ENCODE measurements around the gene TEX2.
A peak's percentile ranks its signal among the peaks of the same experiment; 100 is the strongest.
"Not testable (repeated sequence)": the region's sequence is repeated elsewhere in the genome, so short reads cannot be mapped to it uniquely, and the experiment has no call there.

Gene TEX2

DNA sequence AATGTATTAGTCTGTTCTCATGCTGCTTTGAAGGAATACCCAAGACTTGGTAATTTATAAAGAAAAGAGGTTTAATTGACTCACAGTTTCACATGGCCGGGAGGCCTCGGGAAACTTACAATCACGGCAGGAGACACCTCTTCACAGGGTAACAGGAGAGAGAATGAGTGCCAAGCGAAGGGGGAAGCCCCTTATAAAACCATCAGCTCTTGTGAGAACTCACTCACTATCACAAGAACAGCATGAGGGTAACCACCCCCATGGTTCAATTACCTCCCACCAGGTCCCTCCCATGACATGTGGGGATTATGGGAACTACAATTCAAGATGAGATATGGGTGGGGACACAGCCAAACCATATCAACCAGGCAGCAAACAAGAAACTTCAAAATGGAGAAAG, 24.6 kb downstream of the TEX2 start:
- DNase-seq, result not testable (repeated sequence)

DNA sequence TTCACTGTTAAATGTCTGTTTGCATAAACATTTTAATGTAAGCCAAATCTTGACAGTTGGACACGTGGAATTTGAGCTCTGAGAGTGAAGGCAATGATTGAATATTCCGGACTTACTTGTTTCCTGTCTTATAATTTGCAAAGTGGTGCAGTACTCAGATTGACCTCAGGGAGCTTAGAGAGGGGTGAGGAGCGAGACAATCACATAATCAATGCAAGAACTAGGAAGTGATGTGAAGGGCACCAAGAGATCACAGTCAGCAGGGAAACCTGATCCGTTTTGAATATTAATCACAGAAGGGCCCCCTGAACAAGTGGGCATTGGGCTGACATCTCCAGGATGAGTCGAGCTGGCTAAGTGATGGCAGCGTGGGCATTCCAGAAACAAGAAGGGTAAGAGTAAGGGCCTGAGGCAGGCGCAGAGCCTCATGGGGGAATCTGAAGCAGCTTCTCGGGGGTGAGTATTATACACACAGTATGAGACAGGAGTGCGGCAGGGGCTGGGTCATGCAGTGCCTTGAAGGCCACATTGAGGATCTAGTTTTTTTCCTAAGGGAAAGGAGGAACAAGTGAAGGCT, 26.1 kb downstream of the TEX2 start:
- no peak for DNase-seq

DNA sequence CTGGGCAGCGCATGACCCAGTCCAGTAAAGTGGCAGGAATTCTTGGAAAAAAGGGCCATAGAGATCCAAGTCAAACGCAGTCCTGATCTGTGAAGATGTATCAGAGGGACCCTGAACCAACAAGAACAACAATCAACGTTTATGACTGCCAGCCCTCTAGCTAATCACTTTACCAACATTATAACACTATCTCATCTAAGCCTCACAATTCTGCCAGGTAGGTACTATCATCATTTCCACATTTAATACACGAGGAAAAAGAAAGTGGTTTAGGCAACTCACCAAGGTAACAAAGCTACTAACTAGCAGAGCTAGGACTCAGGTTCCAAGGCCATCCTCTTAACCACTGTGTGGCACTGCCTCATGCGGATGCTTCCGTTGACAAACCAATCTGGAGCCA, 28.1 kb downstream of the TEX2 start:
- no peak for DNase-seq

DNA sequence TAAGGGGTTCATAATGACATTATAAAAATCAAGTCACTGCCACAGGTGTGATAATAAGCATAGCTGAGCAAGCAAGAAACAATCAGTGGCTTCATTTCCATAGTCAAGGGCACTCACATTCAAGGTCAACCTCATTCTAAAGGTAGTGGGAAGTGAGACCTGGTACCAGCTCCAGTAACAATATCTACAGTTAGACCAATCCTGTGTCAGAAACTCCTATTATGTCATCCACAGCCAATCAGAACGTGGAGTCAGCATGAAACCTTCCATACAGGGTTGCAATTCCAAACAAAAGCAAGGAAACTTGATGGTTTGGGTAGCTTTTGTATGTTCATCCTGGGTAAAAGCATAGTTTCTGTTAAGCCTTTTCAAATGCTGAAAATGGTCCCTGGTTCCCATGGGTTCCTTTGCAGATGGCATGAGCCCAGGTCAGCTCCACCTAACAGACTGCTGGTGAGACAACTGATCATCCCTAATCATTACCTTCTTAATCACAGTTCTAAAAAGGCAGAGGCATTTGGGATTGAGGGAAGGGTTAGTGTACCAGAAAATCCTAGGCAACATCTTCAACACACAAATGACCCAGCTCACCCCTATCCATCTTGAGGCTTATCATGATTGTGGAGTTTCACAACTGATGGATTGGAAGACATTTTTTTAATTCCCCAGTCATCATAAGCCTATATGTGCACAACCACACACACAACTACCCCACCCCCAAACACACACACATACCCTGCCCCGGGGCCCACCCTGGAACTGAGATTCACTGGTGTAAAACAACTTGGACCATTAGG, 30.4 kb downstream of the TEX2 start:
- no peak for DNase-seq

DNA sequence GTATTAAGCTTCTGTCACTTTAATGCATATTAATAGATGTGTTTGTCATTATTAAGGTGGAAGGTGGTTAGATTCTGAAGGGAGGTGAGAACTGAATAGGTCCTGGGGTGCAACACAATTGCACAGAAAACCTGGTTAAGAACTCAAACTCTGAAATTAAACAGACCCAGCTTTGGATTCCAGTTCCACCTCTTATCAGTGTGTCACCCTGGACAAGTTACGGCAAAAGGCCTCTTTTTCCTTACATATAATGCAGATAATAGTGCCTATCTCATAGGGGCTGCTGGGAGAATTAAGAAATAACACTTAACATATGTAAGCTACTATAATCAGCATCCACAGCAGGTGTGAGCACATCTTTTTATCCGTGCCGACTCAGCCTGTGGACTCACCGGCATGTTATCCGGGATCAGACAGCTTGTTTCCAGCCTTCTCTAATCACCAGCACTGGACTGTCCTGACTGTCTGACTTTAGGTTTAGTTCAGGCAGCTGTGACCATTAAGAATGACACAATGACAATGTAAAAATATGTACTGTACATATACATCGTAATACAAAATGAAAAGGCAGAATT, 31.4 kb downstream of the TEX2 start:
- DNase-seq, result no peak

DNA sequence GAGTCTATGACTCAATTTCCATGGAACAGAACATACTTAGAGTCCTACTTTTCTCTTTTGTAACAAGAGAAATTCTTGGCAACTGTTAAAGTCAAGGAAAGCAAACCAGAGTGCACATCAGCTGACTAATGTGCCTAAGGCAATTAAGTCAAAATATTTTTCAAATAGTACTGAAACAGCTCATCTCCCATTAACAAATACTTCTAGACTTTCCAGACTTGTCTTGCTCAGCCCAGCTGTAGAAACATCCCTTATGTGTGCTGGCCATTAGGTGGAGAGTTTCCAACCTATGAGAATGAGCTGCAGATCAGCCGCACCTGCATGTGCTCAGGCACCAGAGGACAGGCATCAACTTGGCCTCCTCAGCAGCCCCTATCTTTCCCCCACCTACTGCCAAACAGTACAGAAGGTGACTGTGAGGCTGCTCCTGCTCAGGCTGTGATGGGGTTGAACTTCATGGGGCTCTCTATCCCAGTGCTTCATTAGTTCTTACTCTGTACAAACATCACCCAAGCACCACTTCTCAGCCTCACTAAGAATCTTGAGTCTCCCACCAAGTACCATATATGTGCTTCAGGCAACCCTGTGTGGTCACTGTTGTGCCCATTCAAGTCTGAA, 32.2 kb downstream of the TEX2 start:
- DNase-seq, result peak; percentile 95

DNA sequence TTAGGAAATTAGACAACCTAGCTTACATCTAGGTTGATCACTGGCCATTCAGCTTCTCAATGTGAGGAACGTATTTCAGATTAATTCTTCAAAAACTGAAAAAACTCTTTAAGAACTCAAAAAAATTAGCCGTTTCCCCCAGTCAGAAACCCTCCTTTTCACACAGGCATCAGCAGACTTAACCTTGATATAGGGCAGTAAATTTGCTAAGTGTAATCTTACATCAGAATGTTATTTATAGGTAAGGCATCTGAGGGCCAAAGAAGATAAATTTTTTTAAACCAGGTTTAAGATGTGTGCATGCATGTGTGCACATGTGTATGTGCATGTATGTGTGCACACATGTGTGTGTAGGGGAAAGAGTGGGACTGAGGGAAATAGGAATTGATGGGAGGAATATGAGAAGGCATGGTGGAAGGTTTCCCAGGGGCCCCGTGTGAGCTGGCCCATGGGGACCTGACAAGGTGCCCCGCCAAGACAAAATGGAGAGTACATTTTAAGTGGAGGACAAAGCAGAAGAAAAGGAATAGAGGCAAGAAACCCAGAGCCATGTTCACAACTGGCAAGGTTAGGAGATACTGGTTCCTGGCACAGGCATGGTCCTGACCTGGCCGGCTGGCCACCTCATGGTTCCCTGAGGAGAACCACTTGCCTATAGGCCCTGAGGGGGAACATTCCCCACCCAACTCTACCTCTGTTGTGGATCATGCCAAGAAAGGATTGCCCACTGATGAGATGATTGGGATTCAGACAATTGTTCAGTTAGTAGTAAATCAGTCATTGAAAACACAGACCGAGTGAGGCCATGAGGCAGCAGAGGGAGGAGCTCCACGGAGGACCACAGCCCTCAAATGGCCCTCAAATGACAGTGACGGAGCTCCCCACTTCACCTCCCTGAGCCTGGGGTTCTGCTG, 33.0 kb downstream of the TEX2 start:
- no peak for DNase-seq

DNA sequence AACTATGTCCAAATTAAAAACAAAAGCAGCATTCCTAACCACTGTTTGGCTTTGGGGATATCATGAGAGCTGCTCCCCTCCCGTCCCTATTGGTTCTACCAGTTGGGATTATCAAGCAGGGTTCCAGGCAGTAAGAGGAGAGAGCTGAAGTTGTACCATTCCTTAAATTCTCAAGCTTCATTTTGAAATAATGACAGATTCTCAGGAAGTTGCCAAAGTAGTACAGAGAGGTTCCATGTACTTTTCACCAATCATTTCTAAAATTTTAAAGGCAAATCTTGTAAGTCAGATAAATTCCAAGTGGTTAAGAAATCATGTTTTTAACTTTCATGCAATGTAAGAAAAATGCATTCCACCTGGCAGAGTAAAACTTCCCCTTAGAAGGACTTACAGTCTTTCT, 36.9 kb downstream of the TEX2 start:
- peak; percentile 35 for DNase-seq

DNA sequence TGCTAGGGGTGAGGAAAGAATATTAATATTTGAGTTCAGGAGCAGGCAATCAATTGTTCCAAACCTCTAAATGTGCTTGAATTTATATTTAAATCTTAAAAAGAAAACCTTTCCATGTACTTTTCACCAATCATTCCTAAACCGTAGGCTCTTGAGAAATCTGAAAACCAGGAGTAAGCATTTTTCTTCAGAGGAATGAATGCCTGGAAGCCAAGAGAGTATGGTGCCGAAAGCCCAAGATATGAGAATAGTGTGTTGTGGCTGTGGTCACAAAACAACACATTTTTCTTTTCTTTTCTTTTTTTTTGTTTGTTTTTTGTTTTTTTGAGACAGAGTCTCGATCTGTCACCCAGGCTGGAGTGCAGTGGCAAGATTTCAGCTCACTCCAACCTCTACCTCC, 37.6 kb downstream of the TEX2 start:
- DNase-seq, result no peak

DNA sequence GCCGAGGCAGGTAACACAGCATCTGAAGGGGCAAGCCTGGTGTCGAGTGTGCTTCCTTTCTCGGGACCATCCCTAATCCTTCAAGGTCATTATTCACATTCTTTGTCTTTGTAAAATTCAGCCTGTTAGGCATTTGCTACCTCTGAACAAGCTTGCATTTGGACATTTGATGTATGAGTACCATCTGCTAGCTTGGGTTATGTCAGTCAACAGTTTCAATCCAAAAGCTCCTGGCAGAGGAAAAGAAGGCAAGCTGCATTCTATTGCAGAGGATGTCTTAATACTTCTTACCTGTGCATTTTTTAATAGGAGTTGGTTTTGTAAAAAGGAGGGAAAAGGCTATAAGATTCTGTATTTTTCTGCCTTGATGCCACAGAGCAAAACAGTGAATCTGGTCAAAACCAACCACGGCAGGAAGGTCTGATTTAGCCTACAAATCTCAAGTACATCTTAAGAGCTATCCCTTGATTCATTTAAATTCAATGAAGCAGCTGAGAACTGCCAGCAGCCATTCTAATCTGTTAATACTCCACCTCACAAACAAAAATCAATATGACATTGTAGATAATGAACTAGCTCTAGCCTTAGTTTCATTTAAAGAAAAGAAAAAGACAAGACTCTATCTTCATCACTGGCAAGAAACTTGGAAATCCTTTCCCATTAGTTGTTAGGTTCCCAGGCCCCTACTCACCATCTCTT, 39.0 kb downstream of the TEX2 start:
- no peak for DNase-seq

DNA sequence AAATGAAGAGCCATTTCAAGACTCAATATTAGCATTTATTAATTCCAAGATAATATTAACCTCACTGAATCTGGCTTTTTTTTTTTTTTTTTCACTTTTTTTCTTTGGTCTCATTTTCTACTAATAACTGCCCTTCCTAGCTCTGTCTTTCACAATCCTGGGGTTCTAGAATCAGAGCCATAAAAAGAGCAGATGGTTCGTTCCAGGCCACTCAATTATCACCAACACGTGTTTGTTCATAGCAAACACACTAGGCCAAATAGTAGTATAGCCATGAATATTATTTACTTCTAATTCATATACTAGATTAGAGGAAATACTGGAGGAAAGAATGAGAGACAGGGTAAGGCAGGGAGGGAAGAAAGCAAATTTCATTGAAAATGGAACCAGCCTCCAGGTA, 39.8 kb downstream of the TEX2 start:
- no peak for DNase-seq

DNA sequence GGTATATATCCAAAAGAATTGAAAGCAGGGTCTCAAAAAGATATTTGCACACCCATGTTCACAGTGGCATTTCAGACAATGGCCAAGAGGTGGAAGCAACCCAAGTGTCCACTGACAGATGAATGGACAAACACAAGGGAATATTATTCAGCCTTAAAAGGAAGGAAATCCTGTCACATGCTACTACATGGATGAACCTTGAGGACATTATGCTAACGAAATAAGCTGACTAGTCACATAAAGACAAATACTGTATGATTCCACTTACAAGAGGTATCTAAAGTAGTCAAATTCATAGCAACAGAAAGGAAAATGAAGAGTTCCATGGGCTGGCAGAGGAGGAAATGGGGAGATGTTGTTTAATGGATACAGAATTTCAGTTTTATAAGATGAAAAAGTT, 41.4 kb downstream of the TEX2 start:
- no peak for DNase-seq

DNA sequence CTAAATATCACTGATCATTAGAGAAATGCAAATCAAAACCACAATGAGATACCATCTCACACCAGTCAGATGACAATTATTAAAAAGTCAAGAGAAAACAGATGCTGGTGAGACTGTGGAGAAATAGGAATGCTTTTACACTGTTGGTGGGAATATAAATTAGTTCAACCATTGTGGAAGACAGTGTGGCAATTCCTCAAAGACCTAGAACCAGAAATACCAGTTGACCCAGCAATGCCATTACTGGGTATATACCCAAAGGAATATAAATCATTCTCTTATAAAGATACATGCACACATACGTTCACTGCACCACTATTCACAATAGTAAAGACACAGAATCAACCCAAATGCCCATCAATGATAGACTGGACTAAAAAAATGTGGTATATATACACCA, 42.5 kb downstream of the TEX2 start:
- not testable (repeated sequence) for DNase-seq

DNA sequence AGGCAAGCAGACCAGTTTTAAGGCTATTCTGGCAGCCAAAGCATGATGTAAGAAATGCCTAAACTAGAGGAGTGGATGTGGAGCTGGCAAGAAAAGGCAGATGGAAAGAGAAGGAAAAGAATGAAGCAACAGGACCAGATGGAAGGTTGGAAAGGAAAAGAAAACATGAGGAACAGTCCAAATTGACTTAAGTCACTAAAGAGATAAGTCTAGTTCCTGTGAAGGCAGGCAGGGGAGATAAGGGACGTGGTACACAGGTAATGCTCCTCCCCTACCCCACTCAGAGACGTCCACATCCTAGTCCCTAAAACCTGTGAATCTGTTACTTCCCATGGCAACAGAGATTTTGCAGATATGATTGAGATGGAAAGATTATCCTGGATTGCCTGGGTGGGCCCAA, 43.5 kb downstream of the TEX2 start:
- no peak for DNase-seq

DNA sequence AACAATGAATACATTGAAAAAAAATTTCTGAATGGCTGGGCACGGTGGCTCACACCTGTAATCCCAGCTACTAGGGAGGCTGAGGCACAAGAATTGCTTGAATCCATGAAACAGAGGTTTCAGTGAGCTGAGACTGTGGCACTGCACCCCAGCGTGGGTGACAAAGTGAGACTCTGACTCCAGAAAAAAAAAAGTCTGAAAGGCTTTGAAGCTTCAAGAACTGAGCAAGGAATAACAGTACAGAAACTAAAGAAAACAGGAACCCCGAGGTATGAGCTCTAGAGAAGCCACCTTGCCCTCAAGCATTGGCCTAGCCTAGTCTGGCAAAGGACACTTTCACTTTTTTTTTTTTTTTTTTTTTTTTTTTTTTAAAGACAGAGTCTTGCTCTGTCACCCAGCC, 45.0 kb downstream of the TEX2 start:
- no peak for DNase-seq

DNA sequence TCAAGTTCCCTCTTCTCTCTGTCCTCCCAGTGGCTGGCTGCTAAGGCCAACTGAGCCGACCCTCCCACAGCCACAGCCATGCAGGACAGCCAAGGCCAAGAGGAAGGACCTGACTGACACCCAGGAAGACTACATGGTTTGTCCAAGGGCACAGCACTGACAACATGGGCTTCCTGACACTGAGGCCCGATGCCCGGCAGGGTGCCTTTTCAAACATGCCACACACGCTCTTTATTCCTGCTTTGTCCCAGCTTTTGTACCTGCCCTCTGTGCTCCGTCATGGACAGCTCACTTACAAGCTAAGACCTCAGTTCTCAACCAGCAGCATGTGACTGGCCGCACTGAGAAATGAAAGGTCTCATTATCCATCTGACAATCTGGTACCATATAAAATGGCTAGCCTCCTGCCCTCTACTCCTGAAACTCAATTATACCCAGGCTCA, 45.8 kb downstream of the TEX2 start:
- DNase-seq, result no peak

DNA sequence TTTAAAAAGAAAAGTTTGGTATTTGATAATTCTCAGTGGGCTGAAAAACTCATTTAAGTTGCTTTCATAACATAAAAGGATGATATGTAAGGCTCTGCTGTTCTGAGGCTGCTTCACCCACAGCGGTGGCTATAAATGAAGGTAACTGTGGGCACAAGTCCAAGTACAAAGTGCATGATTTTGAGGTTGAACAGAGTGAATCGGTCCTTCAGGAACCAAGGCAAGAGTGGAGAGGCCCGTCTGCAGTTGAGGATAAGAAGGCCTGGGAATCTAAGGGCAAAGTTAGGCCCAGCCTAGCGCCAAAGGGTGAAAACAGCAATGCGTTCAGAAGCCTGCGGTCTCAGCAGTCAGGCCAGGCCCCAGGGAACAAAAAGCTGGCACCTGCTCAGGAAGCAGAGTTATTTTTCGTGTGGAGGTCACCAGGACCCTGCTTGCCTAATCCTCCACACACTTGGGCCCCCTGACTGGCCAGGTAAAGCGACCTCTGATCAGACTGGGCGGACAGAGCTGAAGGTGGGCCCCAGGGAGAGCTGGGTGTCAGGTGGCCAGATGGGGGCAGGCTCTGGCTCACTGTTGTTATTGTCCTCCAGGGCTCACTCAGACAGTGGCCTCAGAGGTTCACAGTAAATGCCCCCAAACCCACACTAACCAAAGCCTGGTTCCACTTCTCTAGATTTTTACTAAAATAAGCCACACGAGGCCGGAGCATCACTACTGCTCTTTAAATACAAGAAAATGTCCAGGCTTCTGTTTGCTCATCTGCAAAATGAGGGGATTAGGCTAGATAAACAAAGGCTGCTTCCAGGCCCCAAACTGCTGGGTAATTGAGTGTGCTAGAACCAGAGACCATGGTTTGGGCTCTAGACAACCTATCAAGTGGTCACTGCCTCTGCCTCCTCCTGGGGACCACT, 46.5 kb downstream of the TEX2 start:
- DNase-seq, result peak; percentile 71

DNA sequence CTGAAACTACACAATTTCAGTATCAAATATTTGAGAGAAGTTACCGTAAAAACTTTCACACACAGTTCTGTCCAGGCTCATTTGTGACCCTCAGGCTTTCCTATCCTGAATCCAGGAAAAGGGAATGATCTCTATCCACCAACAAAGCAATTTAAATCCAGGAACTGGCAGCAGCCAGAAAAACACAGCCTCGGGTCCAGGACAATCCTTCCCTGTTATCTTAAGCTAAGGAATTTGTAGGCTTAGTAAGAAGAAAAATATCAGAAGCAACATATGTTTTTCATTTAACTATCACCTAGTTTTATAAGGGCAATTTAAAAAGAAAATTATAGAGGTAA, 47.1 kb downstream of the TEX2 start:
- peak; percentile 72 for DNase-seq

DNA sequence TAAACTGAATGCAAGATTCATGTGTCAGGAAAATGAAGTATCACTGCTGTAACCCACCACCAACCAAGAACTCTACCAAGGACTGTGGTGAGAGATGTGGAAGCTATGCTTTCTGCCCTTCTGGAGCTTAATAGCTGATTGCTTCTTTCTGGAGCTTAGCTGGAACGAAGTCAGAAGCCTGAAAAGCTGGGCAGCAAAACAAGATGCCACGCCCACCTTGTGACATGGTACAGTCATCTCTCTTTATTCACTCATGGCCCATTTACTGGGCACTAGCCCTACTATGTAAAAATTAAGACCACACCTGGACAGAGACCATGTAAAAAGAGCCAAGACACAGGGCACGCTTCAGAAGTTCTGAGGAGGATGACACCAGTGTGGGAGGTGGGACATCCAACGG, 48.1 kb downstream of the TEX2 start:
- no peak for DNase-seq

DNA sequence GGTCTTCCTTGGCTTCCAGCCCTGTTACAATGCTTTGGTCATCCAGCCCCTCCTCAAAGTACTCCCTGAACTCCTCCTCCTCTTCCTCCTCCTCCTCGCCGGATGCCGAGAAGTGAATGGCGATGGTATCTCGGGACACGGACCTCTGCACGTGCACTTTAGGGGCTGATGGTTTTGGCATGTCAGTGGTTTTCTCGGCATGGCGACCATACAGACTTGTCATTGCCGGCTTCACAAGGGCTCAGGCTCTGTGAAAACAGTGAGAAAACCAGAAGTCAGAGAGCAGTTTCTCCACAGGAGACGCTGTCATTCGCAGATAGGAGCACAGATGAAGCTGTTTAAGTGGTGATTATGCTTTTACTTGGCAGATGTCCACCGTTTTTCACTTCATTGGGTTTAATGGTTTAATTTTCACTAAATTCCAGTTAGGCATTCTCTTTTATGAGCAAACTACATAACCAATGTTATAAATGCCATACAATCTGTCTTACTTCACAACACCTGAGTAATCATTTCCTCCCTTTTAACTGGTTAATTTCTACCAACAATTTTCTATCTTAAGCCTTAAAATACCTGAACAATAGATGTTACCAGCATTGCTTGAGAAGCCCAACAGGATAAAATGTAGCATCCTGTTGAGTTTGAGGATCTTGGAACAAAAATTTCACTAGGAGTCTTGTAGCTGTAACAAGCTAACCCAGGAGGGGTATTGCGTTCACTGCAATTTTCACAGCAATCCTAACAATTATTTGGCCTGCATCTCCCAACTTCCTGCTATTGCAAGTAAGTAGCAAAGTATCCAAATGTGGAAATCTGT, 48.9 kb downstream of the TEX2 start:
- peak; percentile 31 for DNase-seq

All from fibroblast of upper back skin (primary cell).